ENCODE data around the gene CHMP5.

Gene CHMP5

GRCh38 chr9:33318225-33318624, 53.4 kb downstream of the CHMP5 start:
- DNase-seq (ENCODE audit: low read depth in 2 of 2), result no peak

GRCh38 chr9:33318781-33319180, 53.9 kb downstream of the CHMP5 start:
- no peak for DNase-seq (ENCODE audit: low read depth in 2 of 2)

GRCh38 chr9:33320230-33320567, 55.4 kb downstream of the CHMP5 start:
- no peak for DNase-seq (ENCODE audit: low read depth in 2 of 2)

- no peak for DNase-seq (ENCODE audit: low read depth in 2 of 2)
Measured at GRCh38 chr9:33320568-33321261, 55.9 kb downstream of the CHMP5 start.

GRCh38 chr9:33329117-33329563, 64.3 kb downstream of the CHMP5 start:
- DNase-seq (ENCODE audit: low read depth in 2 of 2), result no peak

GRCh38 chr9:33329979-33330378, 65.1 kb downstream of the CHMP5 start:
- DNase-seq (ENCODE audit: low read depth in 2 of 2), result no peak

GRCh38 chr9:33331377-33331891, 66.6 kb downstream of the CHMP5 start:
- no peak for DNase-seq (ENCODE audit: low read depth in 2 of 2)

All from stimulated activated CD4-positive, alpha-beta T cell treated with anti-CD3 and anti-CD28 coated beads, Interleukin-1b, Interleukin-23, amount 100 ng/mL, for 4 hours (primary cell).